HFFc6 (cell line): ENCODE results near the gene ELL2. TPM values are rescaled to one million over a fixed set of nuclear protein-coding genes. Genes with fewer than 3 reads are reported as not detected.

Source experiments
- DNase-seq: peaks from one replicate; pipeline ENCODE4 v3.0.0-alpha.2; 2018
- H3K27ac Mint-ChIP-seq: 2 replicates; pipeline ENCODE4 v1.8.0; 2020; ENCODE audit warnings: mild to moderate bottlenecking, mixed read lengths
- H3K27me3 Mint-ChIP-seq: 2 replicates; pipeline ENCODE4 v1.8.0; 2021; ENCODE audit warnings: mild to moderate bottlenecking, moderate library complexity, mixed read lengths; ENCODE audit not compliant: insufficient read depth
- H3K36me3 Mint-ChIP-seq: 2 replicates; pipeline ENCODE4 v1.8.0; 2021; ENCODE audit warnings: low read depth, mixed read lengths
- H3K4me1 Mint-ChIP-seq: 2 replicates; pipeline ENCODE4 v1.8.0; 2020; ENCODE audit warnings: low read depth, mixed read lengths
- H3K4me3 Mint-ChIP-seq: 2 replicates; pipeline ENCODE4 v1.8.0; 2020; ENCODE audit warnings: mild to moderate bottlenecking, moderate library complexity, mixed read lengths
- H3K9me3 Mint-ChIP-seq: 2 replicates; pipeline ENCODE4 v1.8.0; 2020; ENCODE audit warnings: mild to moderate bottlenecking, mixed read lengths
- CTCF ChIP-seq: fragments of 200-600 bp; sonication (generic); IDR thresholded peaks from 2 replicates; pipeline ENCODE4 v1.5.0; 2021; ENCODE audit warnings: antibody characterized with exemption, mild to moderate bottlenecking
- total RNA-seq, 6 experiments: library from RNA; stranded (reverse); fragmentation: NEBNext Ultra II Directional; extraction: Animal tissue kit (Norgen Biotek cat#: 25700); gene quantifications; 2 replicates in 1 of 6; 3 replicates in 5 of 6; pipeline ENCODE4 v1.2.3, GENCODE V29; 2021

ELL2 gene
- total RNA-seq, 6 experiments from 2014 or later: 346 to 505 (median 380) TPM

DNA sequence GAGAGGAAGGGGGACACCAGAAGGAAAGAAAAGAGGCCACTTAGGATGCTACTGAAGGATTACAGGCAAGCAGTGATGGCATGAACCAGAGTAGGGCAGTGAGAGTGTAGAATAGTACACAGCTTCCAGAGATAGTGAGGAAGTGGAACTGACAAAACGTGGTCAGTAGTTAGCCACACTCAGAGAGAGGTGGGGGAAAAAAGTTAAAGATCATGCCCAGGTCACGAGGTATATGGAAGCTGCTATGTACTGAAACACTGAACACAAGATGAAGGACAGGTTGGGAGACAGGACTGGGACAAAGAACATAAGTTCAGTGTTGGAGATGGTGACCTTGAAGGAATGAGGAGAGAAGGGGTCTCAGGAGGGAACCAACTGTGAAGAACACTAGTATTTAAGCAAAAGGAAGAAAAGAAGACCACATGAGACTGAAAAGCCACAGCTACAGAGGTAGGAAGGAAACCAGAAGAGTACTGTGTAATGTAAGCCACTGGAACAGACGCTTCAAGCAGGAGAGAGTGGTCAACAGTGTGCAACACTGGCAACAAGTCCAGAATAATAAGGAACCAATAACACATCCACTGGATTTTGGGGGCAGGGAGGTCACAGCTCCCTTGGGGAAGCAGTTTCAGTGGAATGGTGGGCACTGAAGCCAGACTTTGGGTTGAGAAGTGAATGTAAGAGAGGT, 45.5 kb downstream of the ELL2 start:
- Mint-ChIP-seq H3K27me3 (peaks cover 33% of the 10 kb centered on the region), H3K27ac (peak overlapping the region; percentile 72), H3K4me1 (peaks cover 83% of the 10 kb centered on the region), H3K4me3 (peak overlapping the region; percentile 38), H3K9me3 (peaks cover 3% of the 10 kb centered on the region; the same call in 1 of the 2 replicates), H3K36me3 (peaks cover 68% of the 10 kb centered on the region)
- DNase-seq: no peak
- TF ChIP-seq CTCF: no peak

- H3K27me3 Mint-ChIP-seq: peaks cover 43% of the 10 kb centered on the region
- H3K4me3 Mint-ChIP-seq: peak overlapping the region; percentile 62; the same call in 1 of the 2 replicates
- H3K27ac Mint-ChIP-seq: peak overlapping the region; percentile 71
- no peak for TF ChIP-seq CTCF
- DNase-seq: no peak
- peaks cover 88% of the 10 kb centered on the region for H3K4me1 Mint-ChIP-seq
- H3K9me3 Mint-ChIP-seq: peaks cover 5% of the 10 kb centered on the region; the same call in 1 of the 2 replicates
- peaks cover 76% of the 10 kb centered on the region for H3K36me3 Mint-ChIP-seq
Measured at GRCh38 chr5:95913663-95914062, 48.0 kb downstream of the ELL2 start.

- Mint-ChIP-seq H3K4me1 (peaks cover 87% of the 10 kb centered on the region), H3K27me3 (peaks cover 48% of the 10 kb centered on the region), H3K27ac (peak overlapping the region; percentile 71), H3K9me3 (peaks cover 5% of the 10 kb centered on the region; the same call in 1 of the 2 replicates), H3K36me3 (peaks cover 80% of the 10 kb centered on the region), H3K4me3 (peak overlapping the region; percentile 46; the same call in 1 of the 2 replicates)
- no peak for TF ChIP-seq CTCF
- DNase-seq: no peak
Measured at GRCh38 chr5:95912029-95912428, 49.6 kb downstream of the ELL2 start.

DNA sequence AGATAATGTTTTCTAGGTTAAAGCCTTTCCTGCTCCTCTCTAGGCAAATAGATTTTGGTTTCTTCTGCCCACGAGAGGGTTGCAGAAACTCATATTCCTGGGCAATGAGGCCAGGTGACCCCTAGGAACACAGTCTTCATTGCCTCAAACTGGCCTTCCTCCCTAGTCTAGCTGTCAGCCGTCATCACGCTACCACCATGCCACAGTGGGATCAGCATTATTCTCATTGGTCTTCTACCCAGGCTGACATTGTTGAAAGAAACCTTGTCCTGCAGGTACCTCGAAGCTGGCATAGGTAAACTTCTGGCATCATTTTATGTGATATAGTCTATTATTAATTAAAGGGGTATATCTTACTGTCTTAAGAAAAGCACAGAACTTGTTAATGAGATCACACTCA, 51.1 kb downstream of the ELL2 start:
- Mint-ChIP-seq H3K9me3 (peaks cover 5% of the 10 kb centered on the region; the same call in 1 of the 2 replicates), H3K4me1 (peaks cover 84% of the 10 kb centered on the region), H3K27me3 (peaks cover 41% of the 10 kb centered on the region), H3K4me3 (no peak overlapping the region; the same call in 1 of the 2 replicates), H3K27ac (peak overlapping the region; percentile 80), H3K36me3 (peaks cover 75% of the 10 kb centered on the region)
- no peak for DNase-seq
- no peak for TF ChIP-seq CTCF

DNA sequence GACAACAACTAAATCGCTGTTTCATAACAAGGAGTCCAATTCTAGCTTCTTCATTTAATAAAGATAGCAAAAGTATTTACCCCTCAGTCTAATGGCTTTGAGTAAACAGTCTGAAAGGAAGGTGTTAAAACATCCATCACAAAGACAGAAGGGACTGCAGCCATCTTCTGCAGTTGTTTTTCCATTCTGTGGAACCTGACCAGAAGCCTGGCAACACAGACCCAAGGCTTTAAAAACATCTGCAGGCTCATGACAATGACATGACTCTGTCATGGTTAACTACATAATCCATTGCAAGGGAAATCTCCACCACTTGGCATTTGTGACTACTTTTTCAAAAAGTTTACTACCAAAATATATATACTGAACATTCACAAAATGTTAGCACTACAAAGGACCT, 51.9 kb downstream of the ELL2 start:
- Mint-ChIP-seq H3K4me3 (peak overlapping the region; percentile 14; the same call in 1 of the 2 replicates), H3K4me1 (peaks cover 88% of the 10 kb centered on the region), H3K9me3 (peaks cover 5% of the 10 kb centered on the region; the same call in 1 of the 2 replicates), H3K36me3 (peaks cover 81% of the 10 kb centered on the region), H3K27me3 (peaks cover 47% of the 10 kb centered on the region), H3K27ac (peak overlapping the region; percentile 80)
- DNase-seq: no peak
- TF ChIP-seq CTCF: no peak
